Subcutaneous adipose tissue (tissue), 4 donors: ENCODE data around the gene CRYBG3. TPM values are rescaled to one million over a fixed set of nuclear protein-coding genes. Genes with fewer than 3 reads are reported as not detected.

Source experiments
- total RNA-seq, 4 donors: library from RNA; depleted of rRNA; stranded (reverse); fragments of >200 nt; gene quantifications; one replicate each; pipeline ENCODE4 v1.1.0, GENCODE V29; 2016
- TF ChIP-seq, protein P1 (sequence below): fragments of 450-650 bp; IDR thresholded peaks from one replicate; pipeline ENCODE4 v1.5.1; 2016; ENCODE audit warnings: low read depth, mild to moderate bottlenecking, control low read depth, antibody characterized with exemption, moderate library complexity

Gene CRYBG3
- total RNA-seq, 4 donors from 2014 or later, result 42.3 to 52.0 (median 47.7) TPM

DNA sequence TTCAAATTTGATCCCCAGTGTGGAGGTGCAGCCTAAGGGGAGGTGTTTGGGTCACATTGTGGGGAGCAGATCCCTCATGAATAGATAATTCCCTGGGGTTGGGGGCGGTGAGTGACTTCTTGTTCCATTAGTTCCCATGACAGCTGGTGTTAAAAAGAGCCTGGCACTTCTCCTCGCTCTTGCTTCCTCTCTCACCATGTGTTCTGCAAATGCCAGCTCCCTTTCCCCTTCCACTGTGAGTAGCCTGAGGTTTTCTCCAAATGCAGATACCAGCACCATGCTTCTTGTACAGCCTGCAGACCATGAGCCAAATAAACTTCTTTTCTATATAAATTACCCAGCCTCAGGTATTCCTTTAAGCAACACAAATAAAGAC, 127.3 kb downstream of the CRYBG3 start:
- TF ChIP-seq, protein P1, sequence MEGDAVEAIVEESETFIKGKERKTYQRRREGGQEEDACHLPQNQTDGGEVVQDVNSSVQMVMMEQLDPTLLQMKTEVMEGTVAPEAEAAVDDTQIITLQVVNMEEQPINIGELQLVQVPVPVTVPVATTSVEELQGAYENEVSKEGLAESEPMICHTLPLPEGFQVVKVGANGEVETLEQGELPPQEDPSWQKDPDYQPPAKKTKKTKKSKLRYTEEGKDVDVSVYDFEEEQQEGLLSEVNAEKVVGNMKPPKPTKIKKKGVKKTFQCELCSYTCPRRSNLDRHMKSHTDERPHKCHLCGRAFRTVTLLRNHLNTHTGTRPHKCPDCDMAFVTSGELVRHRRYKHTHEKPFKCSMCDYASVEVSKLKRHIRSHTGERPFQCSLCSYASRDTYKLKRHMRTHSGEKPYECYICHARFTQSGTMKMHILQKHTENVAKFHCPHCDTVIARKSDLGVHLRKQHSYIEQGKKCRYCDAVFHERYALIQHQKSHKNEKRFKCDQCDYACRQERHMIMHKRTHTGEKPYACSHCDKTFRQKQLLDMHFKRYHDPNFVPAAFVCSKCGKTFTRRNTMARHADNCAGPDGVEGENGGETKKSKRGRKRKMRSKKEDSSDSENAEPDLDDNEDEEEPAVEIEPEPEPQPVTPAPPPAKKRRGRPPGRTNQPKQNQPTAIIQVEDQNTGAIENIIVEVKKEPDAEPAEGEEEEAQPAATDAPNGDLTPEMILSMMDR, result no peak

DNA sequence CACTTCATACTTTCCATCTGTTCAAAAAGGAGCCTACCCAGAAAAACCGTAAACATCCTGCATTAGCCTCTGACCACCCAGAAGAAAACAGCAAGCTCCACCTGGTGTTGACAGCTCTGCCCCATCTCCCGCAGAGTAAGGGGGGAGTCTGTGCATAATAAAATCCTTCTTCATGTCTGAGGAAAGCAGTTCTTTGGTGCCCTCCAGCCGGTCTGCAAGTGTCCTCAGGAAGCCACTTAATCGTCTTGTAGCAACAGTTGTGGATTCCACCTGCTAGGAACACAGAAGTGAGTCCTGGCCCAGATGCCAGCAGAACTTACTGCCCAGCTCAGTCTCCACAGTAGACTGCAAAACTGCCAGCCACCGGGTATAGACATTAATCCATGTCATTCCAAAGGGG, 127.9 kb downstream of the CRYBG3 start:
- TF ChIP-seq, protein P1, result no peak

DNA sequence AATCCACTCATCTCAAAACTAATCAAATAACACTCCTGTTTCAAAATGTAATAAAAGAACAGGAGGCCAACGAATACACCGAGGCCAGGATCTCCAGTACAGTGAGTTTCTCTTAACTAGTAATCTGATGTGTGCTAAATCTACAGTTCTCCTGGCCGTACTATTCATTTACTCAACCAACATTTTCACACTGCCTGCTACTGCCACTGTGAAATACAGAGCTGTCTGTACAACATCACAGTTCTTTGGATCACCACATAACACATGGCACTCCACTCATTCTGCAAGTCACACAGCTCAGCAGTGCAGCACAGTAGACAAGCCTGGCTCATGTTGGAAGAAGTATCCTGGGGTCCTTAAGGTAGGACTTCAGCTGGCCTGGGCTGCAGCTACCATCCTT, 128.5 kb downstream of the CRYBG3 start:
- TF ChIP-seq, protein P1, result no peak

DNA sequence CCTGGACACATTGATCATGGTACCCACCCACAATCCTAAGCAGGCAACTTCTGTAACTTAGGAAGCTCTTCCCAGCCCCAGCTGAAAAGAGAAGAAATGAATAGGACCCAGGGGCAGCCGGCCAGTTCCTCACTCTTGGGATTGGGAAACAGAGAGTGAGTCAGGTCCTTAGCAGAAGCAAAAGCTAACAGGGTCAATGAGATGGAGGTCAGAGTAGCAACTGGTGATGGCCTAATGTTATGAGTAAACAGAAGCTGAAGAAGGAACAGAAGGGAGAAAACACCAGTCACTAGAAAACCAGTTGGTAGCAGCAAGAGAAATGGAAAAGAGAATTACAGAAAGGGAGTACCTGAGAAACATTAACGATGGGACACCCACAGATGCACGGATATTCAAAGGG, 130.5 kb downstream of the CRYBG3 start:
- TF ChIP-seq, protein P1, result no peak

DNA sequence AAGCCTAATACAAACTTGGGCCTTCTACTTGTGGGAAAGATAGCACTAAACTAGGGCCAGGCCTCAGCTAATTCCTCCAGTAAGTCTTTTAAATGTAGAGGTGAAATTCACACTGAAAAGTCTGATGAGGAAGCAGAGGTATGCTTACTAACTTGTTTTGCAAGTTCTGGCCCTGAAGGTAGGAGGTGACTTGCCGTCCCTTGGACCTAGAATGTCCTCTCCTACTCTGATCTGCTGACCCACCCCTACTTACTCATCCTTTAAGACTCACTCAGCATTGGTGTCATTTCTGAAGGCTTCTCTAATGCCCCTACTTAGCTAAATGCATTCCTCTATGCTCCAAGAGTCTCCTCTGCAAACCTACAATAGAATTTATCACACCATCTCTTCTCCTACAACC, 131.1 kb downstream of the CRYBG3 start:
- TF ChIP-seq, protein P1, result no peak

DNA sequence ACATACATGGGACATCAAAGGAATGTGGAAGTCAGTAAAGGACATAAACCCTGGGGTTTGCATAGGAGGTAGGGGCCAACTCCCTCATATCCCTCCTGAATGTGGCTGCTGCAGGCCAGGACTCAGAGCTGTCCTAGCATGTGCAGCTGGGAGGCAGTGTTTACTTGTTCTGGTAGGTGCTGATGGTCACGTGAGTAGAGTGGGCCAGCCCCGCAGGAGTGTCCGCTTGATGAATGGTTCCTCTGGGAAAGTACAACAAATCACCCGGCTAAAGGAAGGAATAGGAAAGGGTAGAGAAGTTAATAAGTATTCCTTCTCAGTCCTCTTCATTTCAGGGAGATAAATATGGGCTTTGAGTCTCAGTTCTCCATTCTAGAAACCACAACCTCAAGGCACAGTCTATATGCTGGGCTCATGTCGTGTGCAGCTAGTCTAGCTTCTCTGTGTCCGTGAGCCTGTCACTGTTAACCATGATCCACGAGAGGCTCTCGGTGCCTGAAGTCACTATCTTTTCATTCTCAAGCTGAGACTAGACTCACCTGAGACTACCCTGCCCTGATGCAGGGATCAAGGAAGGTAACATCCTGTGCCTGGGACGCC, 132.5 kb downstream of the CRYBG3 start:
- TF ChIP-seq, protein P1, result no peak

DNA sequence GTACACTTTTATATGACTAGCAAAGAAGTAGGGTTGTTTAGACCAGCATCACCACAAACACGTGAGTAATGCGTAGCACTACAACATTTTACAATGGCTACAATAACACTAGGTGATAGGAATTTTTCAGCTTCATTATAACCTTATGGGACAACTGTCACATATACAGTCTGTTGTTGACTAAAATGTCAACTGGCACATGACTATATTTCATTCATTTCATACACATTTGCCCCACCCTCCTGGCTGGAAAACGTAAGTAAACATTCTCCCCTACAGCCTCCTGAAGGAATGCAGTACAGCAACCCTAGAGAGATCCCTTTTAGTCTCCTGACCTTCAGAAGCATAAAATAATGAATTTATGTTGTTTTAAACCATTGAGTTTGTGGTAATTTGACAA, 134.2 kb downstream of the CRYBG3 start:
- TF ChIP-seq, protein P1, result no peak
